OCI-LY3 (cell line): ENCODE results near the gene MAFB.

ENCODE experiments used
- CTCF ChIP-seq: fragments of 200-600, 300-600 bp; sonication (generic); IDR thresholded peaks from 2 replicates; pipeline ENCODE4 v1.5.1; 2014; ENCODE audit warnings: antibody characterized with exemption, low read length, low read depth
- EZH2phosphoT487 ChIP-seq: fragments of 200-600 bp; shearing (Covaris generic); IDR thresholded peaks from 2 replicates; pipeline ENCODE4 v1.6.1; 2018; ENCODE audit warnings: antibody characterized with exemption, mixed run types, low read depth

- TF ChIP-seq CTCF (no peak), EZH2phosphoT487 (no peak)
Observed at GRCh38 chr20:40639676-40640355, 49.2 kb downstream of the MAFB start.
